Activated CD4-positive, alpha-beta T cell treated with anti-CD3 and anti-CD28 coated beads, Interleukin-10, Interleukin-2, amounts not matched to agents 100 ng/mL and 50 ng/mL, durations not matched to agents 16 hours and 8 hours (primary cell): Measurements from ENCODE around the gene FAM47E.
"Not testable (repeated sequence)": the region's sequence is repeated elsewhere in the genome, so short reads cannot be mapped to it uniquely, and the experiment has no call there.

Experiments used
- DNase-seq: peaks from one replicate; pipeline ENCODE4 v3.0.0-alpha.2; 2020

The FAM47E gene

GRCh38 chr4:76270244-76271175, 19.0 kb downstream of the FAM47E start:
- no peak for DNase-seq

GRCh38 chr4:76271248-76271647, 19.7 kb downstream of the FAM47E start:
- DNase-seq: no peak

DNA sequence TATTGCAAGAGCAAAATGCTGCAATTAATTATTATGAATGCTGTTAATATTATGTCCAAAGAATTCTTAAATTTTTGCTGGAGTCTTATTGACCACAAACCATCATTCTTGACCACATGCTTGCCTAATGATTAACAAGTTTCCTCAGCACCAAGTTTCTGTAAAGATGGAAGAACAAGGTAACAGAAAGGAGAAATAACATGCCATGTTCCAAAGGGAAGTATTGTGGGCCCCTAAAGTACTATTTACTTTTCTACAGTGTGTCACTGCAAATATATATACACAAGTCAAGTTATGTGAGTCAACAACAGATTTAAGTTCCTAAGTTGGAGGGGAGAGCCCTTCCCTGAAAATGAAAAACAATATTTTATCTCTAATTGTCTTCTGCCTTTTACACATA, 20.6 kb downstream of the FAM47E start:
- DNase-seq: no peak

GRCh38 chr4:76272582-76272981, 21.1 kb downstream of the FAM47E start:
- no peak for DNase-seq

- DNase-seq: no peak
These were observed 21.5 kb downstream of the FAM47E start for GRCh38 chr4:76272999-76273398.

GRCh38 chr4:76275486-76276124, 24.1 kb downstream of the FAM47E start:
- no peak for DNase-seq

- DNase-seq: peak; percentile 2
These were observed 25.3 kb downstream of the FAM47E start for GRCh38 chr4:76276813-76277212.

DNA sequence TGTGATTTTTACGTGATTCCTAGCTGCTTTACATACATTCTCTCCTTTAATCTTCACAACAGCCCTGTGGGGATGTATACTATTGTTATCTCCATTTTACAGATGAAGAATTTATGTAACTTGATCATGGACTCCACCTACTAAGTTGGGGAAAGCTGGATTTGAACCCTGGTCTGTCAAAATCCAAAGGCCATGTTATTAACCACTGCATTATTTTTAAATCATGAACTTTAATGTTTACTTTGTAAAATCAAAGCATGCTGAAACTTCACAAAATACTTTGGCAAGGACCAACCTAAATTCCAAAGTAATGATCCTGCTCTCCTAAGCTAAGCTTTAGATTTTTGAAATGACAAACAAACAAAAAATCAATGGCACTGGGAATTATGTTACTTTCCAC, 26.1 kb downstream of the FAM47E start:
- DNase-seq: no peak

DNA sequence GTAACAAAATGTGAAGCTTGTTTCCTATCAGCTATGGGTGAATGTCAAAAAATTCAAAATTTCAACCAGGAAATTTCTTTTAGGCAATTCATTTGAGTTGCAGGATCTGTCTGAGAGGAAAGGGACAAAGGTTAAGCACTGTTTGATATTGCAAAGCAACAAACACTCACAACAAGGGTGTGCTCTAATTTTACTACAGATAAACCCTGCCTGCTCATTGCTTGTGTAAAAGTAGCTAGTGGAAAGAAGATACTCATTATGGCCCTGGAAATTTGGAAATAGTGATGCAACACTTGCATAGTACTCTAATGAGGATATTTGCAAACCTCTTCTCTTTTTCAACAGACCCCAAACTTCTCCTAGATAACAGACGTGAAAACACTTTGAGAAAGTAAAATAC, 27.1 kb downstream of the FAM47E start:
- no peak for DNase-seq

GRCh38 chr4:76279462-76279861, 27.9 kb downstream of the FAM47E start:
- DNase-seq: peak; percentile 41

DNA sequence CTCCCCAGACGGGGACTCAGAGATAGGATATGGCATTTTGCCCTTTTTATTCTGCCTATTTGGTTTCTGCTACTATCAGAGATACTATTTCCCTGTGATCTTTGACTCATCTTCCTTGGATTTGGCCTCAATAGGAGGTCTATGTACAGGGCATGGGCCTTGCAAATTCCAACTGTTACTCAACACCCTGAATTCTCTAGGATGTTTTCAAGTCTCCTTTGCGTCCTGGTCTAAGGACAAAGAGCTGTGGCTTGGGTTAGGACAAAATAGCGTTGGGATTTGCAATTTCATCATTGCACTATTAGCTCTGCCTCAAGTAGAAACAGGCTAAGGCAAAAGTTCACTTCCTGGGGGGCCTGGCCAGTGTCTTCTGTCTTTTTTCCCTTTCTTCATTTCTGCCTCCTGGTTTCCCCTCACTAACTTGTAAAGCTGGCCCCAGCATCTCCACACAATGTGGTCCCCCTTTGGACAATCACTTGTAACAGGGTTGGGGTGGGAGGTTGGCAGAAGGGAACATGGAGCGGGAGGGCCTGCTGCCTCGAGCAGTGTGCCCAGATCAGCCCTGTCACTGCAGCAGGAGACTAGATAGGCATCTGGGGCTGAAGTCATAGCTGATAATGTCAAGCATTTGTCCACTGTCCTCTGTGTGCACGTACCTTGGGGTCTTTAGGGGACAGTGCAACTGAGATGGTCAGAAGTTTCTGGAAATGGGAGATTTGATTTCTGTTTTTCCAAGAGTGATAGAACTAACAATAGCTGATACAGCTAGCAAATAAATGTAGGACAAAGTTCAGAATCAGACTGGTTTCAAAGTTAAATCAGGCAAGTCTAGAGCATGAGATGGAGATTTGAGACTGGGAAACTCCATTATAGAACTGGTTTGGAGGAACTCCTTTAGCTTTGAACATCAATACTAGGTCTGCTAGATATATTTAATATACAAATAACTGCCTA, 29.2 kb downstream of the FAM47E start:
- no peak for DNase-seq

DNA sequence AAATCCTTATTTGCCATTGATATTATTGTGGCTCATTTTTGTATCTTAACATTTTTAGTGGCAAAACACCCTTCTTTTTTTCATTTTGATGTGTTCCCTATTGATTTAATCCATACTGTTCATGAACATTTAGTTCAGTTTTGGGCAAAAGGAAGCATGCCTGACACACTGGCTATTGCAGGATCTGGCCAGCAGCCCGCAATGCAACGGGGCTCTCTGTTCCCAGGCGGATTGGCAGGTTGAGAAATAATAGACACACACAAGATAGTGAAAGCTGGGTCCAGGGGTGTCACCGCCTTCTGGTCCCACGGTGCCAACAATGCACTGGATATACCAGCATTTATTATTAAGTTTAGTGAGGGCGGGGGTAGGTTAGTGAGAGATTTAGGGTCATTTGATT, 30.1 kb downstream of the FAM47E start:
- DNase-seq: not testable (repeated sequence)

- no peak for DNase-seq
These were observed 31.6 kb downstream of the FAM47E start for GRCh38 chr4:76282941-76283689.

DNA sequence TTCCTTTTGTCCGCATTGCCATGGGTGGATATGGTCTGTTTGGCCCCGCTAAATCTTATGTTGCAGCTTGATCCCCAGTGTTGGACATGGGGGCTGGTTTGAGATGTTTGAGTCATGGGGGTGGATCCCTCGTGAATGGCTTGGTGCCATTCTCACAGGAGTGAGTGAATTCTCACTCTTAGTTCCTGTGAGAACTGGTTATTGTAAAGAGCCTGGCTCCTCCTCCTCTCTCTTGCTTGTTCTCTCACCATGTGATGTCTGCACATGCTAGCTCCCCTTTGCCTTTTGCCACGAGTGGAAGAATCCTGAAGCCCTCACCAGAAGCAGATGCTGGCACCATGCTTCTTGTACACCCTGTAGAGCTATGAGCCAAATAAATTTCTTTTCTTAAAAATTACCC, 32.4 kb downstream of the FAM47E start:
- no peak for DNase-seq

GRCh38 chr4:76287811-76288210, 36.3 kb downstream of the FAM47E start:
- DNase-seq: peak; percentile 58

DNA sequence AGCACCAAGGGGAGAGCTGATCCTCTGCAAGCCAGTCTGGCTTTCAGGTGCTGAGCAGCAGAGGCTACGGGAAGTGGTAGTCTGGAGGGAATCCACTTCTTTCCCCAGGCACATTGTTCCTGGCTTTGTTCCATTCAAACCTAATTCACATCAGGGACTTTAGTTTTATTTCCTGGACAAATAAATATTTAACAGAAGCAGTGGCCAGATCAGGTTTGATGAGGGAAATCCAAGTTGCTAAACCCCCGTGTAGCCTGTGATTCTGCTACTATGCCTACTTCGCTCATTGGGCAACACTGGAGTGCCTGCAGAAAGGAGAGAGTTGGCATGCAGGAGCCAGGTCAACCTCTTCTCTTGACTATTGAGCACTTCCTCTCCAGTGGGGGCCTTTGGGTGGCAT, 41.2 kb downstream of the FAM47E start:
- no peak for DNase-seq

- no peak for DNase-seq
These were observed 42.3 kb downstream of the FAM47E start for GRCh38 chr4:76293772-76294171.

- DNase-seq: no peak
These were observed 44.8 kb downstream of the FAM47E start for GRCh38 chr4:76296286-76296820.

DNA sequence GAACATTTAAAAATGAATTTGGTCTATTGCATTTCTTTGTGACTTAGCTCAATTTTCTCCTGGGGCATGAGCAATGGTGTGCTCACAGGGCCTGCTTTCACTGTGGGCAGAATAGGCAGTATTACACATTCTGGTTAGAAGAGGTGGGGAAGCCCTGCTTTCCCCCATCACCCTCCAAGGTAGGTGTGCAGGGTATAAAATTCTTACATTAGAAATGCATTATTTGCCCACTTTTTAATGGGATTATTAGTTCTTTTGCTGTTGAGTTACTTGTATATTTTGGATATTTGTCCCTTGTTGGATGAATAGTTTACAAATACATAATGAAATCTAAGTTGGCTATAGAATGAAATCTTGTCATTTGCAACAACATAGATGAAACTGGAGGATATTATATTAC, 46.7 kb downstream of the FAM47E start:
- no peak for DNase-seq

GRCh38 chr4:76300012-76300411, 48.5 kb downstream of the FAM47E start:
- DNase-seq: no peak

DNA sequence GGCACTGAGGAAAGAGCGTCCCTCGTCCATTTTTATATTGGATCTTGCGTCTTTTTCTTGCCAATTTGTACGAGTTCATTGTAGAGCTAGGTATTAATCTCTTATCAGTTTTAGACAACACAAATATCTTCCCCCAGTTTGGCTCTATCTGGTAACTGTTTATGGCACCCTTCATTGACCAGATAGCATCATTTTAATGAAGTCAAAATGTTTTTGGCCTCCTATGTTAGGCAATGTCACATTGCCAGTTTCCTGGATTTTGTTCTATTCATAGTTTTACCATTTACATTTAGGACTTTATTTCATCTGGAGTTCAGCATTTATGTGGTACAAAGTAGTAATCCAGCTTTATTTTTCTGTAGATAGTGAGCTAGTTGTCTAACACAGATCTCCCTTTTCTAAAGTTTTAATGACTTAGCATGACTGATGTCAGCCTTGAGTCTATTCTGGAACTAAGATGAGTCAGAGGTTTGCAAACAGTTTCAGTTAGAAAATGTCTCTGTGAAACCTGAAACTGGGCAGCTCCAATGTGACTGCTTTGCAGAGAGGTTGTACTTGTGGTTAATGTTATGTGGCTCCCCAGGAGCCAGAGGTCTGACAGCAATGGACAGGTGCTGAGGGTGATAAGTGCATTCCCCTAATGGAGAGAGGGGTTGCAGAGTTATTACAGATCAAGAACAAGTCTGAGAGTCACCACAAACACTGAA, 49.7 kb downstream of the FAM47E start:
- peak; percentile 93 for DNase-seq

DNA sequence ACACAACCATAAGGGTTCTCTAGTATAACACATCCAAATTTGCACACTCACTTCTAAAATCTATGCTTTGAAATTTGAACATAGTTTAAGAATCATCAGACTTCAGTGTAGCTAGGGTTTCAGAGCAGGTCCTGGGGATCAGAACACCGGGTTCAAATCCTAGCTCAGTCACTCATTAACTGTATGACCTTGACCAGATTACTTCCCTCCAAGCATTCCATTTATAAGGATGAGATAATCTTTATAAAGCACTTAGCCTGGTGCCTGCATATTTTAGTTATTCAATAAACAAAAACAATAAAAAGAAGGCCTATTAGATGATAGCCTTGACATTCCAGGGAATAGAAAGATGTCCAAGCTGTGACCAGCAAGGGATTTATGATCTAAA, 50.2 kb downstream of the FAM47E start:
- no peak for DNase-seq
